ENCODE results near the gene UTS2R. TPM values are rescaled to one million over a fixed set of nuclear protein-coding genes. Genes with fewer than 3 reads are reported as not detected.

Gene UTS2R
- polyA plus RNA-seq, 1 experiment = not detected

DNA sequence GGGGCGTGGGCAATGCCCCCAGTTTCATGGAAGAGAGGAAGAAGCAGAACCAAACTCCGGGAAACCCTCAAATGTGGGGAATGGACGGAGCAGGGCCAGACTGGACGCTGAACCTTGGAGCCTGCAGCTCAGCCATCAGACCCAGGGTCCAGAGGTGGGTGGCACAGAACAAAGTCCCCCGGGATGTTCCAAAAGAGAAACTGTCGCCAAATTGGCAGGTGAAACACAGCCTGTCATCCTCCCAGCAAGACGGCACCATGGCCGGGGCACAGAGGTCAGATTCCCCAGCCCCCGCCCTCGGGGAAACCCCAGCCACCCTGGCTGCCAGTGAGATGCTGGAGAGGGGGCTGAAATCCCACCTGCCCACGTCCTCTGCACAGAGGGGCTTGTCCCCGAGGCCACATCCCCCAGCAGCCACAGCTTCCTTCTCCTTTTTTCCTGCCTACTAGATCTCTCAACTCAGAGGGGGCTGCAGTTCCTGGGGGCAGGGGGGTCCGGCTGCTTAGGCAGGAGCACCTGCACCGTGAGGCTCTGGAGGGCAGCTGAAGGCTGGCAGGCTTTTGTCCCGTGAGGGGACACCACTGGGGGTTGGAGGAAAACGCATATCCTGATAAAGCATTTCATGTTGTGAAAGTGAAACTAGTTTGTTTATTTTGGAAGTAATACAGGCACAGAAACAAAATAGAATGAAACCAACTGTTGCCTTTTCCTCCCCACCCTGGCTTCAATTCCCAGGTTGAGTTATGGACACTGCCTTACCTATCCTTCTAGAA lies 36.8 kb upstream of the UTS2R start:
- POLR2A ChIA-PET = interaction anchor here (0.6 kb wide), 1 partner anchor 23 kb away, joined by 6 read pairs; no protein-coding TSS in a partner anchor
- DNase-seq (ENCODE audit: low read depth) = no peak
- Histone ChIP-seq H3K36me3 (ENCODE audit: control insufficient read depth, insufficient read depth, low read length) (no peaks in the 10 kb centered on the region; the same call in 1 of the 2 replicates), H3K4me3 (ENCODE audit: low read depth, low read length) (peak overlapping the region; percentile 32), H3K27me3 (ENCODE audit: control insufficient read depth, insufficient read depth, low read length) (0 out of 2 replicates have a peak, but pooled peaks cover 1% of the 10 kb centered on the region)
- CTCF ChIA-PET = interaction anchor here (0.9 kb wide), 1 partner anchor 299 kb away, joined by 4 read pairs; no protein-coding TSS in a partner anchor
- TF ChIP-seq, protein P1, sequence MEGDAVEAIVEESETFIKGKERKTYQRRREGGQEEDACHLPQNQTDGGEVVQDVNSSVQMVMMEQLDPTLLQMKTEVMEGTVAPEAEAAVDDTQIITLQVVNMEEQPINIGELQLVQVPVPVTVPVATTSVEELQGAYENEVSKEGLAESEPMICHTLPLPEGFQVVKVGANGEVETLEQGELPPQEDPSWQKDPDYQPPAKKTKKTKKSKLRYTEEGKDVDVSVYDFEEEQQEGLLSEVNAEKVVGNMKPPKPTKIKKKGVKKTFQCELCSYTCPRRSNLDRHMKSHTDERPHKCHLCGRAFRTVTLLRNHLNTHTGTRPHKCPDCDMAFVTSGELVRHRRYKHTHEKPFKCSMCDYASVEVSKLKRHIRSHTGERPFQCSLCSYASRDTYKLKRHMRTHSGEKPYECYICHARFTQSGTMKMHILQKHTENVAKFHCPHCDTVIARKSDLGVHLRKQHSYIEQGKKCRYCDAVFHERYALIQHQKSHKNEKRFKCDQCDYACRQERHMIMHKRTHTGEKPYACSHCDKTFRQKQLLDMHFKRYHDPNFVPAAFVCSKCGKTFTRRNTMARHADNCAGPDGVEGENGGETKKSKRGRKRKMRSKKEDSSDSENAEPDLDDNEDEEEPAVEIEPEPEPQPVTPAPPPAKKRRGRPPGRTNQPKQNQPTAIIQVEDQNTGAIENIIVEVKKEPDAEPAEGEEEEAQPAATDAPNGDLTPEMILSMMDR (IDR thresholded peaks at IDR 0.05; ENCODE audit: insufficient read depth, low read depth, low read length) = no peak

DNA sequence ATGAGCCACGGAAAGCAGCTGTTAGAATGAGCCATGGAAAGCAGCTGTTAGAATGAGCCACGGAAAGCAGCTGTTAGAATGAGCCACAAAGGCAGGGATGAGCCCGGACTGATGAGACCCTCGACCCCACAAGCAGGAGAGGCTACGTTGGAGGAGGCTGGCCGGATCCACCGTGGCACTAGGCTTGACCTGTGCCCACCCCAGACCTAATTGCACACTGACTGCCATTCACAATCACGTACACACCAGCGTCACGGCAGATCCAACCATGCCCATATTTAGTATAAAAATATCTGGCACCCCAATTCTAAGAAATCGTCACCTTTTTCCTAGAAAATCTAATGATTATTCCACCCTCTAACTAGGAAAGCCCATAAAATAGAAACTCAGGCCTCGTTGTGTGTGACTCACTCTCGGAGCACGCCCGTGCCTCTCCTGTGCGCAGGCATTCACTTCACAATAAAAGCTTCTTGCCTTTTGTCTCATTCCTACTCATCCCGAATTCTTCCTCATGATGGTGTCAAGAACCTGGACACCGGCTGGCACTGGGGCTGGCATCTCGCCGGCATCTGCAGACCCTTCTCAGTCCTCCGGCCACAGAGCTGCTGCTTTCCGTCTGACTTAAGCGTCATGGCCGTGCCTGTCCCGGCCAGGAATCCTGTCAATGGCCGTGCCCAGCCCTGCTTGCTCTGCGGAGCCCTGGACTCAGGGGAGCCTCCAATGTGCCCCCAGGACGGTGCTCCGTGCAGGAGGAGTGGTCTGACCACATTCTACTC lies 32.5 kb upstream of the UTS2R start:
- Histone ChIP-seq H3K27me3 (ENCODE audit: control insufficient read depth, insufficient read depth, low read length) (no peaks in the 10 kb centered on the region), H3K4me3 (ENCODE audit: low read depth, low read length) (peak overlapping the region; percentile 1), H3K36me3 (ENCODE audit: control insufficient read depth, insufficient read depth, low read length) (no peaks in the 10 kb centered on the region)
- TF ChIP-seq, protein P1 (IDR thresholded peaks at IDR 0.05; ENCODE audit: insufficient read depth, low read depth, low read length) = no peak
- no peak for DNase-seq (ENCODE audit: low read depth)
- ChIA-PET CTCF (interaction anchor here (0.5 to 2.8 kb wide), 6 partner anchors 12 to 250 kb away, joined by 3 to 9 read pairs (median 3); no protein-coding TSS in a partner anchor), POLR2A (interaction anchor here (0.5 to 0.7 kb wide), 2 partner anchors 368 to 414 kb away, joined by 3 to 7 read pairs; no protein-coding TSS in a partner anchor)

DNA sequence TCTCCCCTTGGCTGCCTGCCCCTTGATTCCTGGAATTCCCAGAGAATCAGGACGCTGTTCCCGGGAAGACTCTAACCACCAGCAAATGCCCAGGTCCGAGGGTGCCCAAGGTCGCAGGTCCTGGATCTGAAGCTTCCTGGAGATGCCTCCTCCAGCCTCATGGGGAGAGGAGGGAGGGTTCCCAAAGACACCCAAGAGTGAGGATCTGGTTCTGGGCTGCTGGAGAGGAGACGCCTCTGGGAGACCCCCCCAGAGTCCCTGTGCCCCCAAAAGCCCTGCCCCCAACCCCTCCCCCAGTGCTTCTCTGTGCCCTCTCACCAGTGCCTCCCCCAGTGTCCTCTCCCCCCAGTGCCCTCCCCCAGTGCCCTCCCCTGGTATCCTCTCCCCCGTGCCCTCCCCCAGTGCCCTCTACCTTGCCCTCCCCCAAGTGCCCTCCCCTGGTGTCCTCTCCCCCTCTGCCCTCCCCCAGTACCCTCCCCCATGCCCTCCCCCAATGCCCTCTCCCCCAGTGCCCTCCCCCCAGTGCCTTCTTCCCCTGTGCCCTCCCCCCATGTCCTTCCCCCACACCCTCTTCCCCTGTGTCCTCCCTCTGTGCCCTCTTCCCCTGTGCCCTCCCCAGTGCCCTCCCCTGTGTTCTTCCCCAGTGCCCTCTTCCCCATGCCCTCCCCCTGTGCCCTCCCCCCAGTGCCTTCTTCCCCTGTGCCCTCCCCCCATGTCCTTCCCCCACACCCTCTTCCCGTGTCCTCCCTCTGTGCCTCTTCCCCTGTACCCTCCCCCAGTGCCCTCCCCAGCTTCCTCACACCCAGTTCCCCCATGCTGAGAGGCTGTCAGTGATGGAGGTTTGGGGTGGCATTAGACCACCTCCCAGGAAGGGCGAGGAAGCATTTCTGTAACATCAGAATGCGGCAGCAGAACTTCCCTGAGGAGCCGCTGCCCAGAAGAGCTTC lies 31.7 kb upstream of the UTS2R start:
- Histone ChIP-seq H3K36me3 (ENCODE audit: control insufficient read depth, insufficient read depth, low read length) (no peaks in the 10 kb centered on the region), H3K4me3 (ENCODE audit: low read depth, low read length) (peak overlapping the region; percentile 1), H3K27me3 (ENCODE audit: control insufficient read depth, insufficient read depth, low read length) (no peaks in the 10 kb centered on the region)
- TF ChIP-seq, protein P1 (IDR thresholded peaks at IDR 0.05; ENCODE audit: insufficient read depth, low read depth, low read length) = no peak
- POLR2A ChIA-PET = no interaction called here
- no peak for DNase-seq (ENCODE audit: low read depth)
- CTCF ChIA-PET = interaction anchor here (1.1 to 2.8 kb wide), 2 partner anchors 11 to 134 kb away, joined by 3 to 9 read pairs; no protein-coding TSS in a partner anchor

DNA sequence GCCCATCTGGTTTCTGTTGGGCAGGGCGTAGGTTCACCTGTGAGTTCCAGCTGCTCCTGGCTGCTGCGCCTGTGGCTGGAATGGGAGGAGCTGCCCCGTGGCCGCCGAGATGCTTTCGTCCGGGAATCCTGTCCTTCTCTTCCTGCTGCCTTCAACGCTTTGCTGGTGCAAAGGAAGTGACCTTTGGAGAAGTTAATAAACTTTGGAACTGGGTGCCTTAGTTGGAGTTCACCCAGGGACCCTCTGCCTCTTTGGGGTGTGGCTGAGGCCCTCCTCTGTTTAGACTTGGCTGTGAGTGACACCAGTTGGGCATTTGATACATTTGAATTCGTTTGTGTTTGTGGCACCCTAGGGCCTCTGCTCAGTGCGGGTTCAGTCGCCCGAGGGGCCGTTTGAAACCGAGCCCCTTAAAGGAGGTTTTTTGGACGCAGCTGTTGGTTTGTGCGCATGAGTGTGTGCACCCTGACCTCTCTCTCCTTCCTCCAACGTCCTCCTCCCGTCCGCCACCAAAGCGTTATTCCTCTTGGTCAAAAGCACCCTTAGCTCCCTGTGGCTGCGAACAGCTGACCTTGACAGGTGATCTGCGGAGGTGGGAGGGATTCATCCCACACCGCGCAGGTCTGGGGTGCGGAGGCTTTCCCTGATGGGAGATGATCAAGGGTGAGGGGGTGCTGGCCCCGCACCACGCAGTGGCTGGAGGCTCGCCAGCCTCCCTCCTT lies 29.0 kb upstream of the UTS2R start:
- CTCF ChIA-PET = interaction anchor here (1.3 kb wide), 2 partner anchors 8 to 72 kb away, joined by 3 read pairs; no protein-coding TSS in a partner anchor
- H3K4me3 ChIP-seq (ENCODE audit: low read depth, low read length) = no peak overlapping the region
- TF ChIP-seq, protein P1 (IDR thresholded peaks at IDR 0.05; ENCODE audit: insufficient read depth, low read depth, low read length) = no peak
- no peaks in the 10 kb centered on the region for H3K36me3 ChIP-seq (ENCODE audit: control insufficient read depth, insufficient read depth, low read length)
- no peak for DNase-seq (ENCODE audit: low read depth)
- POLR2A ChIA-PET = no interaction called here
- H3K27me3 ChIP-seq (ENCODE audit: control insufficient read depth, insufficient read depth, low read length) = no peaks in the 10 kb centered on the region

Measured in BJ (cell line).